ENCODE results near the gene ACADS.

GRCh38 chr12:120689397-120690082 is 36.1 kb upstream of the ACADS start:
- TF ChIP-seq EP300 (conservative IDR thresholded peaks at IDR 0.05; ENCODE audit: poor library complexity, severe bottlenecking) (no peak), CTCF (IDR thresholded peaks at IDR 0.05; ENCODE audit: poor library complexity, severe bottlenecking) (no peak), RAD21 (conservative IDR thresholded peaks at IDR 0.05) (no peak), EZH2 (IDR thresholded peaks at IDR 0.05; ENCODE audit: borderline replicate concordance, insufficient read depth, low read length, poor library complexity, severe bottlenecking) (no peak), TAF1 (IDR thresholded peaks at IDR 0.05; ENCODE audit: low read depth) (no peak)

Measured in neural cell (in vitro differentiated cells).